Subcutaneous adipose tissue (tissue), 4 donors: ENCODE measurements around the gene FHL5. TPM values are rescaled to one million over a fixed set of nuclear protein-coding genes. Genes with fewer than 3 reads are reported as not detected.

Source experiments
- CTCF ChIP-seq: fragments of 450-650 bp; IDR thresholded peaks from one replicate; pipeline ENCODE4 v1.5.1; 2016; ENCODE audit warnings: low read depth, mild to moderate bottlenecking, control low read depth, antibody characterized with exemption, moderate library complexity
- total RNA-seq, 4 donors: library from RNA; depleted of rRNA; stranded (reverse); fragments of >200 nt; gene quantifications; one replicate each; pipeline ENCODE4 v1.1.0, GENCODE V29; 2016

The FHL5 gene
- total RNA-seq, 4 donors from 2014 or later: 26.7 to 38.6 (median 35.9) TPM

GRCh38 chr6:96532399-96532798 is 30.5 kb upstream of the FHL5 start:
- TF ChIP-seq CTCF: no peak

- no peak for TF ChIP-seq CTCF
These were observed 25.2 kb upstream of the FHL5 start for GRCh38 chr6:96537726-96538125.

GRCh38 chr6:96542702-96543101 is 20.2 kb upstream of the FHL5 start:
- no peak for TF ChIP-seq CTCF

- TF ChIP-seq CTCF: no peak
These were observed 17.0 kb upstream of the FHL5 start for GRCh38 chr6:96545882-96546281.

- TF ChIP-seq CTCF: no peak
These were observed 15.3 kb upstream of the FHL5 start for GRCh38 chr6:96547654-96548053.

- no peak for TF ChIP-seq CTCF
These were observed 8.4 kb upstream of the FHL5 start for GRCh38 chr6:96554558-96554957.

- no peak for TF ChIP-seq CTCF
These were observed 925 bp downstream of the FHL5 start for GRCh38 chr6:96563853-96564252.

- no peak for TF ChIP-seq CTCF
These were observed 7.1 kb downstream of the FHL5 start for GRCh38 chr6:96570053-96570452.
